ENCODE results near the gene KNCN.

GRCh38 chr1:46577671-46578070, 26.2 kb upstream of the KNCN start:
- TF ChIP-seq ZBTB21 (tag by site-specific recombination; IDR thresholded peaks at IDR 0.05) = no peak
- no peak for TF ChIP-seq ZNF248 (tag by site-specific recombination; IDR thresholded peaks at IDR 0.05)
- no peak for TF ChIP-seq CTCF (tag by site-specific recombination; IDR thresholded peaks at IDR 0.05)
- no peak for TF ChIP-seq SETDB1 (IDR thresholded peaks at IDR 0.05; ENCODE audit: insufficient read length, low read length)
- TF ChIP-seq ZNF596 (tag by site-specific recombination; IDR thresholded peaks at IDR 0.05) = no peak
- no peak for TF ChIP-seq ZNF394 (tag by site-specific recombination; IDR thresholded peaks at IDR 0.05; ENCODE audit: borderline replicate concordance)
- TF ChIP-seq ZBTB1 (tag by site-specific recombination; IDR thresholded peaks at IDR 0.05) = no peak
- TF ChIP-seq, protein P1, sequence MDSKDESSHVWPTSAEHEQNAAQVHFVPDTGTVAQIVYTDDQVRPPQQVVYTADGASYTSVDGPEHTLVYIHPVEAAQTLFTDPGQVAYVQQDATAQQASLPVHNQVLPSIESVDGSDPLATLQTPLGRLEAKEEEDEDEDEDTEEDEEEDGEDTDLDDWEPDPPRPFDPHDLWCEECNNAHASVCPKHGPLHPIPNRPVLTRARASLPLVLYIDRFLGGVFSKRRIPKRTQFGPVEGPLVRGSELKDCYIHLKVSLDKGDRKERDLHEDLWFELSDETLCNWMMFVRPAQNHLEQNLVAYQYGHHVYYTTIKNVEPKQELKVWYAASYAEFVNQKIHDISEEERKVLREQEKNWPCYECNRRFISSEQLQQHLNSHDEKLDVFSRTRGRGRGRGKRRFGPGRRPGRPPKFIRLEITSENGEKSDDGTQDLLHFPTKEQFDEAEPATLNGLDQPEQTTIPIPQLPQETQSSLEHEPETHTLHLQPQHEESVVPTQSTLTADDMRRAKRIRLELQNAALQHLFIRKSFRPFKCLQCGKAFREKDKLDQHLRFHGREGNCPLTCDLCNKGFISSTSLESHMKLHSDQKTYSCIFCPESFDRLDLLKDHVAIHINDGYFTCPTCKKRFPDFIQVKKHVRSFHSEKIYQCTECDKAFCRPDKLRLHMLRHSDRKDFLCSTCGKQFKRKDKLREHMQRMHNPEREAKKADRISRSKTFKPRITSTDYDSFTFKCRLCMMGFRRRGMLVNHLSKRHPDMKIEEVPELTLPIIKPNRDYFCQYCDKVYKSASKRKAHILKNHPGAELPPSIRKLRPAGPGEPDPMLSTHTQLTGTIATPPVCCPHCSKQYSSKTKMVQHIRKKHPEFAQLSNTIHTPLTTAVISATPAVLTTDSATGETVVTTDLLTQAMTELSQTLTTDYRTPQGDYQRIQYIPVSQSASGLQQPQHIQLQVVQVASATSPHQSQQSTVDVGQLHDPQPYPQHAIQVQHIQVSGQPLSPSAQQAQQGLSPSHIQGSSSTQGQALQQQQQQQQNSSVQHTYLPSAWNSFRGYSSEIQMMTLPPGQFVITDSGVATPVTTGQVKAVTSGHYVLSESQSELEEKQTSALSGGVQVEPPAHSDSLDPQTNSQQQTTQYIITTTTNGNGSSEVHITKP (tag by site-specific recombination; IDR thresholded peaks at IDR 0.05) = no peak
- no peak for TF ChIP-seq MYNN (tag by site-specific recombination; IDR thresholded peaks at IDR 0.05; ENCODE audit: borderline replicate concordance)
- no peak for TF ChIP-seq ZBTB7A (tag by site-specific recombination; IDR thresholded peaks at IDR 0.05; ENCODE audit: low read depth)
- TF ChIP-seq, protein P2, sequence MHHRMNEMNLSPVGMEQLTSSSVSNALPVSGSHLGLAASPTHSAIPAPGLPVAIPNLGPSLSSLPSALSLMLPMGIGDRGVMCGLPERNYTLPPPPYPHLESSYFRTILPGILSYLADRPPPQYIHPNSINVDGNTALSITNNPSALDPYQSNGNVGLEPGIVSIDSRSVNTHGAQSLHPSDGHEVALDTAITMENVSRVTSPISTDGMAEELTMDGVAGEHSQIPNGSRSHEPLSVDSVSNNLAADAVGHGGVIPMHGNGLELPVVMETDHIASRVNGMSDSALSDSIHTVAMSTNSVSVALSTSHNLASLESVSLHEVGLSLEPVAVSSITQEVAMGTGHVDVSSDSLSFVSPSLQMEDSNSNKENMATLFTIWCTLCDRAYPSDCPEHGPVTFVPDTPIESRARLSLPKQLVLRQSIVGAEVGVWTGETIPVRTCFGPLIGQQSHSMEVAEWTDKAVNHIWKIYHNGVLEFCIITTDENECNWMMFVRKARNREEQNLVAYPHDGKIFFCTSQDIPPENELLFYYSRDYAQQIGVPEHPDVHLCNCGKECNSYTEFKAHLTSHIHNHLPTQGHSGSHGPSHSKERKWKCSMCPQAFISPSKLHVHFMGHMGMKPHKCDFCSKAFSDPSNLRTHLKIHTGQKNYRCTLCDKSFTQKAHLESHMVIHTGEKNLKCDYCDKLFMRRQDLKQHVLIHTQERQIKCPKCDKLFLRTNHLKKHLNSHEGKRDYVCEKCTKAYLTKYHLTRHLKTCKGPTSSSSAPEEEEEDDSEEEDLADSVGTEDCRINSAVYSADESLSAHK (tag by site-specific recombination; IDR thresholded peaks at IDR 0.05) = no peak
- no peak for TF ChIP-seq ZNF561 (tag by site-specific recombination; IDR thresholded peaks at IDR 0.05; ENCODE audit: borderline replicate concordance)

Measured in HEK293 (cell line).